Epithelial cell of esophagus (primary cell): Measurements from ENCODE around the gene CDH15.

ENCODE experiments used
- DNase-seq: peaks from one replicate; pipeline ENCODE4 v3.0.0; 2010; ENCODE audit warnings: low read depth
- H3K4me3 ChIP-seq: 2 replicates; pipeline ENCODE4 v1.5.1; 2011; ENCODE audit warnings: mild to moderate bottlenecking, low read length, control low read depth
- TF ChIP-seq, protein P1 (sequence below): IDR thresholded peaks from 2 replicates; pipeline ENCODE4 v1.5.1; 2011; ENCODE audit warnings: low read depth, mild to moderate bottlenecking, low read length, control low read depth, inconsistent platforms; ENCODE audit not compliant: insufficient read depth; ENCODE audit errors: missing control alignments

Gene CDH15

DNA sequence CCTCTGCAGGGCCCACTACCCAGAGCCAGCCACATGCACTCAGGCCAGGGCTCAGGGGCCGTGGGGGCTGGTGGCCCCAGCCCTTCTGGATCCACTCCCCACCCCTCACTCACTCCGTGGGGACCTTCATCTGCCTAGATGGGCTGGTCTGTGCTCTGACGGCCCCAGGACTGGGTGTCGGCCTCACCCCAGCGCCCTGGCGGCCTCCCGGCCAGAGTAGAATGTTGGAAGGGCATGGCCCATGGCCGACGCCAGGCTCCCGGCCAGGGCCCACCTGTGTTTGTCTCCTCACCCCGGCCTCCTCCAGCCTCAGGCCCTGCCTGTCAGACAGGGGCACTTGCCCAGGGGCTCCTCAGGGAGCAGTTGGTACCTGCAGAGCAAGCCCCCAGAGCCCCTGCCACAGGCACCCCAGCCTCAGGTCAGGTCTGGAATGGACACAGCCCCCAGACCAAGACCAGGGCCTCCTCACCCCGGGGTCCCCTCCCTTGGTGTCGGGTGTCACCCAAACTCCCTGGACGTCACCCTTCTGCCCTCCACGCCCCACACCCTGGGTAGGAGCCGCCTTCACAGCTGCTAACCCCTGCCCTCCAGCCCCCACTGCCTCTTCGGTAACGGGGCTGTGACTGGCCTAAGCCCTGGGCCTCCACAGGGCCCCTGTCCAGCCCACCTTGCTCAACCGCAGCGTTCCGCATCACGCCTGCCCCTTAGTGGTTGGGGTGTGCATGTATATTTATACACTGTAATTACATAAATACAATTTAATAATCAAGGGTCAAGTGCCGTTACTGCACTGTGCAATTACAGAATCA is 3.0 kb upstream of the CDH15 start:
- TF ChIP-seq, protein P1, sequence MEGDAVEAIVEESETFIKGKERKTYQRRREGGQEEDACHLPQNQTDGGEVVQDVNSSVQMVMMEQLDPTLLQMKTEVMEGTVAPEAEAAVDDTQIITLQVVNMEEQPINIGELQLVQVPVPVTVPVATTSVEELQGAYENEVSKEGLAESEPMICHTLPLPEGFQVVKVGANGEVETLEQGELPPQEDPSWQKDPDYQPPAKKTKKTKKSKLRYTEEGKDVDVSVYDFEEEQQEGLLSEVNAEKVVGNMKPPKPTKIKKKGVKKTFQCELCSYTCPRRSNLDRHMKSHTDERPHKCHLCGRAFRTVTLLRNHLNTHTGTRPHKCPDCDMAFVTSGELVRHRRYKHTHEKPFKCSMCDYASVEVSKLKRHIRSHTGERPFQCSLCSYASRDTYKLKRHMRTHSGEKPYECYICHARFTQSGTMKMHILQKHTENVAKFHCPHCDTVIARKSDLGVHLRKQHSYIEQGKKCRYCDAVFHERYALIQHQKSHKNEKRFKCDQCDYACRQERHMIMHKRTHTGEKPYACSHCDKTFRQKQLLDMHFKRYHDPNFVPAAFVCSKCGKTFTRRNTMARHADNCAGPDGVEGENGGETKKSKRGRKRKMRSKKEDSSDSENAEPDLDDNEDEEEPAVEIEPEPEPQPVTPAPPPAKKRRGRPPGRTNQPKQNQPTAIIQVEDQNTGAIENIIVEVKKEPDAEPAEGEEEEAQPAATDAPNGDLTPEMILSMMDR, result peak; percentile 4
- H3K4me3 ChIP-seq, result no peak overlapping the region
- DNase-seq, result no peak

DNA sequence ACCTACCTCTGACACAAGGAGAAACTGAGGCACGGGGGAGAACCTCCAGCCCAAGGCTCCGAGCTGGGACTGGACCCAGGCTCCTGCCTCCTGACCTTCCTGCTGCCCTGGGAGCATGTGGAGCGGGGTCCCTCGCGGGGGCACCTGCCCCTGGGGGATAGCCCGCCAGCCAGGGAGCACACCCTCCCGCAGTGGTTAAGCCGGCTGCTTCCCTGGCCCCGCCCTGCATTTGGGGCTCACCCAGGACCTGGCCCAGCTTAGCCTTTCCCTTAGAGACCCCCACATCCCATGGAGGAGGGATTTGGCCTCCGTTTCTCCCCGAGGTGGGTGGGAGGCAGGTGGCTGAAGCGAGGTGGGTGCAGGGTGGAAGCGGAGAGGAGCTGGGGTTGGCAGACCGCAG is 1.8 kb upstream of the CDH15 start:
- TF ChIP-seq, protein P1, result no peak
- H3K4me3 ChIP-seq, result no peak overlapping the region
- DNase-seq, result no peak

DNA sequence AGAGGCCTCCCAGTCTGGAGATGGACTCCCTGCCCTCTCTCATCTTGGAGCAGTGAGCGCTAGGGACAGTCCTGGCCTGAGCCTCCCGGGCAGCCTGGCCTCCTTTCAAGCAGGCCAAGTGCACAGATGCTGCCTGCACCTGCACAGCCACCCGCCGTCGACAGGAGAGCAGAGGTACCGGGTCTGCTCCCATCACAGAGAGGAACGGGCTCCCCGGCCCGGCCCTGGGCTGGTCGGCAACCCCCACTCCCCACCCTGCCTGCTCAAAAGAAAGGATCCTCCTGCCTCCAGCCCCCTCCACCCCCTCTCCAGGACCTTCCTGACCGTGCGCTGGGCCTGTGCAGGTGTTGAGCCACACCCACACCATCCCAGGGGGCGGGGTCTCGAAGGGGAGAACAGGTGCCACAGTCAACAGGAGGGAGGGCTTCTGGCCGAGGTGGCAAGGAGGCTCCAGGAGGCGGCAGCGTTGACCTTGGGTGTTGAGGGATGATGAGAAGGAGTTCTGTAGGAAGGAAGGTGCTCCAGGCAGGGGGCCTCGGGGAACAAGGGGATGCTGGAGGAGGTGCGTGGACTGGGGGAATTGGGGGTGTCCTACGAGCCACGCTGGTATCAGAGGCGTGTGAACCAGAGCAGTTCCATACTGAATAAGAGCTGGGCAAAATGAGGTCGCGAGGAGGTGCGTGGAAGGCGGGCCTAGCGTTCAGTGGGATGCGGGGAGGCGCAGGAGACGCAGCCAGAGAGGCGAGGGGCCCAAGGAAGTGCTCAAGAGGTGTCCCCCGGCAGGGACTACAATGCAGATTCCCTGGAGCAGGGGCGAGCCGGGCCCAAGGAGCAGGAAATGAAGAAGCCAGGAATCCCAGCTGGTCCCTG is 967 bp upstream of the CDH15 start:
- no peak overlapping the region for H3K4me3 ChIP-seq
- DNase-seq, result peak; percentile 33
- TF ChIP-seq, protein P1, result no peak

DNA sequence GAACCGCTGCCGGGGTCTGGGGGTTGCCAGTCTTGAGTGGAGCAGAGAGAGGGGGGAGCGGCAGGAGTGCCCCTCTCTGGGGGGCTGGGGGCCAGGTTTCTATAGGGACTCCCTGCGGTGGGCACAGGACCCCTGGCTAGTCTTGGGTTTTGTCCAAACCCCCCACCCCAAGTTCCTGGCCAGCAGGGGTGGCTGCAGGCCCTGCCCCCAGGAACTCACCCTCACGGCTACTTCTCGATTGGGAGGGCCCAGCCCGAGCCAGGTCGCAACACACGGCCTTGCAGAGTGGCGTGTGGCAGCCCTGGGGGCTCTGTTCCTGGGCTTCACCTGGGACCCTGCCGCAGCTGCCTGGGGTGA is 601 bp downstream of the CDH15 start:
- DNase-seq, result no peak
- TF ChIP-seq, protein P1, result no peak
- H3K4me3 ChIP-seq, result no peak overlapping the region

DNA sequence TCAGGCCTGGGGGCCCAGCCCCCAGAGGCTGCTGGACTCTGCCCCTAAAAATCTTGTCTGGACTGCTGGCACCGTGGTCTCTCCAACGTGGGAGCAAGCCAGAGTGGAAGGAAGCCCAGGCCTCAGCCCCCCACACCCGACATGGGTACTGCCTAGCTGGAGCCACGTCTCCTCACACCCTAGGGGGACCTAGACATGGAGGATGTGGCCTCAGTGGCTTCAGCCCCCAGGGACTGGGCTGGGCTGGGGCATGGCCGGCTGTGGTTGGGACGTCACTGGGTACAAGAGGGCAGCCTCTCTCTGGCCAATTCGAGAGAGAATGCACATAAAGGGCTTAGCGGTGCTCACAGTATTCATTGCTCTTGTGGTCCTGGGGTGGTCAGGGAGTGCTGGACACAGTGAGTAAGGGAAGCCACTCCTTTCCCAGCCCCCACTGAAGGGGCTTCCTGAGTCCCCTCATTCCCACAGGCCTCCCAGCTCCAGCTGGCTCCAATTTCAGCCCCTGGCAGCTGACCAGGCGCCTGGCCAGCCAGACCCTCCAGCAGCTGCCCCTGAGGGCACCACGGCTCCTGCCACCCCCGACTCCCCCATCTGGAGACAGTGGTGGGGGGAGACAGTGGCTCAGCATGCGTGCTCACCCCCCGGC is 1.1 kb downstream of the CDH15 start:
- TF ChIP-seq, protein P1, result no peak
- DNase-seq, result no peak
- no peak overlapping the region for H3K4me3 ChIP-seq

DNA sequence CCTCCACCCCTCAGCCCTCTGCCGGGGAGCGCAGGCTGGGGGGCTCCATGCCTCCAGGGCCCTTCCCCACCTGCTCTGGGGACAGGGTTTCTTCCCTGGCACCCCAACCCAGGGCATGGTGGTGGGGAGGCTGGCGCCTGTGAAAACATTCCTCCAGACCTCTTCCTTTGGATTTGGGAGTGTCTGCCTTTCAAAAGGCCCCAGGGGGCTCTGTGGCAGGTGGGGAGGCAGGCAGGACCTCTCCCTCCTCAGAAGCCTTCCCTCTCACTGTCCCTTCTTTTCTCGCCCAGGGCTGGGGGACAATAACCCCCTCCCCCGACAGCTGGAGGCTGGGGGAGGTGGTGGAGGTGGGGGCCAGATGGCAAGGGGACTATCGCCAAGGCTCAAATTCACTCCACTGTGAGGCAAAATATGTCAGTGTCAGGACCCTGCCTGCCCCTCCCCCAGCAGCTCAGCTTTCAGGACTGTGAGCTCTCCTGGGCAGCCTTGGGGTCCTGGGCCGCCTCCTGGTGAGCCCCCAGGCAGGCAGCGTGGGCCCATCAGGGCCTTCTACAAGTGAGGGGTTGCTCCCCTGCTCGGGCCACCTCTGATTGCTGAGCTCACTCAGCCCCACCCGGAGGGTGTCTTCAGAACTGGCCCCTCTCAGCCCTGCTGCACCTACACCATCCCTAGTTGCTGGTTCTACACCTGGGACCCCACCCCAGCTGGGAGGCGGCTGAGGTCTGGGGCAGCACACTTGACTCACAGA is 1.8 kb downstream of the CDH15 start:
- TF ChIP-seq, protein P1, result no peak
- no peak overlapping the region for H3K4me3 ChIP-seq
- no peak for DNase-seq
